Neural cell (in vitro differentiated cells): ENCODE measurements around the gene WDR70. TPM values are rescaled to one million over a fixed set of nuclear protein-coding genes. Genes with fewer than 3 reads are reported as not detected.

ENCODE experiments used
- H2AFZ ChIP-seq: fragments of 200-600, 300-800 bp; sonication (generic), shearing (Covaris generic); 2 replicates; pipeline ENCODE4 v1.6.0; 2014; ENCODE audit warnings: low read depth, mild to moderate bottlenecking, antibody characterized with exemption, low read length, moderate library complexity
- H3F3A ChIP-seq: fragments of 200-600 bp; shearing (Covaris generic); 2 replicates; pipeline ENCODE4 v1.6.1; 2016; ENCODE audit warnings: mild to moderate bottlenecking, moderate library complexity, mixed read lengths, antibody characterized with exemption, low read length; ENCODE audit not compliant: insufficient read depth, poor library complexity, severe bottlenecking
- H3K27ac ChIP-seq: fragments of 200-600, 300-800 bp; sonication (generic), shearing (Covaris generic); 2 replicates; pipeline ENCODE4 v1.5.1; 2014; ENCODE audit warnings: mild to moderate bottlenecking, low read length, moderate library complexity
- H3K27me3 ChIP-seq: fragments of 300-800, 200-600 bp; sonication (generic), shearing (Covaris generic); 2 replicates; pipeline ENCODE4 v1.6.0; 2014; ENCODE audit warnings: mild to moderate bottlenecking, low read depth, low read length, moderate library complexity; ENCODE audit not compliant: insufficient read depth
- H3K36me3 ChIP-seq: fragments of 300-800, 200-600 bp; sonication (generic), shearing (Covaris generic); 2 replicates; pipeline ENCODE4 v1.5.1; 2014; ENCODE audit warnings: mild to moderate bottlenecking, antibody characterized with exemption, low read length, moderate library complexity; ENCODE audit not compliant: insufficient read depth
- H3K4me2 ChIP-seq: fragments of 300-800, 200-600 bp; sonication (generic), shearing (Covaris generic); 2 replicates; pipeline ENCODE4 v1.6.0; 2014; ENCODE audit warnings: mild to moderate bottlenecking, low read length
- H3K4me3 ChIP-seq: fragments of 300-800, 200-600 bp; sonication (generic), shearing (Covaris generic); 2 replicates; pipeline ENCODE4 v1.5.1; 2014; ENCODE audit warnings: mild to moderate bottlenecking, low read length, moderate library complexity
- H3K79me2 ChIP-seq: fragments of 200-600 bp; shearing (Covaris generic); replicated peaks from 2 replicates; pipeline ENCODE4 v1.6.0; 2014; ENCODE audit warnings: mild to moderate bottlenecking, low read length, moderate library complexity; ENCODE audit not compliant: insufficient read depth
- H3K9ac ChIP-seq: fragments of 300-800, 200-600 bp; sonication (generic), shearing (Covaris generic); 2 replicates; pipeline ENCODE4 v1.6.1; 2016; ENCODE audit warnings: mild to moderate bottlenecking, low read length, mixed read lengths
- H3K9me2 ChIP-seq: fragments of 200-600 bp; shearing (Covaris generic); 2 replicates; pipeline ENCODE4 v1.6.1; 2016; ENCODE audit warnings: mild to moderate bottlenecking, low read length, mixed read lengths; ENCODE audit not compliant: insufficient read depth
- H3K9me3 ChIP-seq: fragments of 200-600, 300-800 bp; sonication (generic), shearing (Covaris generic); 2 replicates; pipeline ENCODE4 v1.6.1; 2016; ENCODE audit warnings: mild to moderate bottlenecking, mixed run types, low read length, moderate library complexity, mixed read lengths
- H4K20me1 ChIP-seq: fragments of 200-600 bp; shearing (Covaris generic); 2 replicates; pipeline ENCODE4 v1.6.1; 2016; ENCODE audit warnings: mild to moderate bottlenecking, mixed run types; ENCODE audit not compliant: insufficient read depth
- CTCF ChIP-seq: fragments of 450-650 bp; IDR thresholded peaks from 2 replicates; pipeline ENCODE4 v1.5.1; 2014; ENCODE audit warnings: antibody characterized with exemption, mild to moderate bottlenecking, moderate library complexity; ENCODE audit not compliant: poor library complexity, severe bottlenecking
- EP300 ChIP-seq: fragments of 450-650 bp; conservative IDR thresholded peaks from 2 replicates; pipeline ENCODE4 v1.6.1; 2014; ENCODE audit warnings: antibody characterized with exemption, mild to moderate bottlenecking, moderate library complexity; ENCODE audit not compliant: poor library complexity, severe bottlenecking
- EZH2 ChIP-seq: fragments of 200-600, 300-800 bp; shearing (Covaris generic), sonication (generic); IDR thresholded peaks from 2 replicates; pipeline ENCODE4 v1.6.1; 2014; ENCODE audit warnings: antibody characterized with exemption, low read length, borderline replicate concordance, mild to moderate bottlenecking; ENCODE audit not compliant: insufficient read depth, poor library complexity, severe bottlenecking
- MXI1 ChIP-seq: fragments of 450-650 bp; conservative IDR thresholded peaks from 2 replicates; pipeline ENCODE4 v1.6.1; 2014; ENCODE audit warnings: antibody characterized with exemption, mild to moderate bottlenecking; ENCODE audit not compliant: poor library complexity, severe bottlenecking
- POLR2AphosphoS5 ChIP-seq: IDR thresholded peaks from 2 replicates; pipeline ENCODE4 v1.6.1; 2012
- RAD21 ChIP-seq: fragments of 450-650 bp; conservative IDR thresholded peaks from 2 replicates; pipeline ENCODE4 v1.6.1; 2014; ENCODE audit warnings: antibody characterized with exemption, mild to moderate bottlenecking, moderate library complexity
- SMC3 ChIP-seq: fragments of 450-650 bp; conservative IDR thresholded peaks from 2 replicates; pipeline ENCODE4 v1.6.1; 2014; ENCODE audit warnings: antibody characterized with exemption, mild to moderate bottlenecking, moderate library complexity; ENCODE audit not compliant: poor library complexity
- TAF1 ChIP-seq: IDR thresholded peaks from 2 replicates; pipeline ENCODE4 v1.6.1; 2012; ENCODE audit warnings: low read depth
- polyA plus RNA-seq: library from polyadenylated mRNA; depleted of rRNA; stranded (reverse); fragments of >200 nt; gene quantifications from 2 replicates; pipeline ENCODE4 v1.2.3, GENCODE V29; 2014
- TF ChIP-seq, protein P1 (sequence below): IDR thresholded peaks from 2 replicates; pipeline ENCODE4 v1.6.1; 2012; ENCODE audit warnings: borderline replicate concordance

Gene WDR70
- polyA plus RNA-seq, 1 donor from 2014 or later, result 40.9 TPM

DNA sequence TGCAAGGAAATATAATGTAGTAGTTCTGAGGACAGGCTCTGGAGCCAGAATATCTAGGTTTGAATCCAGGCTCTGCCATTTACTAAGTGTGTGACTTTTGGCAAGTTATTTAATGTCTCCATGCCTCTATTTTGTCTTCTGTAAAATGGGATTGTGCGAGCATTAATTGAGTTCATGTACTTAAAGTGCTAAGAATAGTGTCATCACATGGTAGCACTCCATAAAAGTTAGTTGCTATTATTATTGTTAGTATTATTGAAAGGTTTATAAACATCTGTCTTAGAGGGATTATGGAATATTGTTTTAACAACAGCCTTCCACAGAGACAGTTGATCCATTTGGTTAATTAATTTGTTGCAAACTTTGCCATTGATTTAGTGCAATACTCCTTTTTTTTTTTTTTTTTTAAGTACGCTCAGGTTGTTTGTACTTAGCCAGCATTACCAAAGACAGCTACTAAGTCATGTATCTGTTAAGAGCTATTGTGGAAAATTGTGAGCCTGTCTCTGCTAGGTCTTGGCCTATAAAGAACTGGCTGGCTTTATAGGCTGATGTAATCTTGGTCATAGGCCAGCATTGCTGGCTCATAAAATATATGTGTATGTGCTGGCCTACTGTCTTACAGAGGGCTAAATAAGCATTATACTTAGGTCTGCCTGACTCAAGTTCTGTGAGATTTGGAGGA is 174.7 kb downstream of the WDR70 start:
- Histone ChIP-seq H3K27ac (no peak overlapping the region), H3K9me2 (no peaks in the 10 kb centered on the region), H3K79me2 (no peaks in the 10 kb centered on the region), H3K4me3 (no peak overlapping the region), H3K27me3 (no peaks in the 10 kb centered on the region), H2AFZ (no peak overlapping the region), H3F3A (no peaks in the 10 kb centered on the region), H3K9ac (no peak overlapping the region), H3K4me2 (no peak overlapping the region), H4K20me1 (no peaks in the 10 kb centered on the region), H3K36me3 (no peaks in the 10 kb centered on the region), H3K9me3 (no peaks in the 10 kb centered on the region)
- TF ChIP-seq MXI1 (no peak), EZH2 (no peak), POLR2AphosphoS5 (no peak), SMC3 (no peak), TAF1 (no peak), RAD21 (no peak), EP300 (no peak), CTCF (no peak)
- TF ChIP-seq, protein P1, sequence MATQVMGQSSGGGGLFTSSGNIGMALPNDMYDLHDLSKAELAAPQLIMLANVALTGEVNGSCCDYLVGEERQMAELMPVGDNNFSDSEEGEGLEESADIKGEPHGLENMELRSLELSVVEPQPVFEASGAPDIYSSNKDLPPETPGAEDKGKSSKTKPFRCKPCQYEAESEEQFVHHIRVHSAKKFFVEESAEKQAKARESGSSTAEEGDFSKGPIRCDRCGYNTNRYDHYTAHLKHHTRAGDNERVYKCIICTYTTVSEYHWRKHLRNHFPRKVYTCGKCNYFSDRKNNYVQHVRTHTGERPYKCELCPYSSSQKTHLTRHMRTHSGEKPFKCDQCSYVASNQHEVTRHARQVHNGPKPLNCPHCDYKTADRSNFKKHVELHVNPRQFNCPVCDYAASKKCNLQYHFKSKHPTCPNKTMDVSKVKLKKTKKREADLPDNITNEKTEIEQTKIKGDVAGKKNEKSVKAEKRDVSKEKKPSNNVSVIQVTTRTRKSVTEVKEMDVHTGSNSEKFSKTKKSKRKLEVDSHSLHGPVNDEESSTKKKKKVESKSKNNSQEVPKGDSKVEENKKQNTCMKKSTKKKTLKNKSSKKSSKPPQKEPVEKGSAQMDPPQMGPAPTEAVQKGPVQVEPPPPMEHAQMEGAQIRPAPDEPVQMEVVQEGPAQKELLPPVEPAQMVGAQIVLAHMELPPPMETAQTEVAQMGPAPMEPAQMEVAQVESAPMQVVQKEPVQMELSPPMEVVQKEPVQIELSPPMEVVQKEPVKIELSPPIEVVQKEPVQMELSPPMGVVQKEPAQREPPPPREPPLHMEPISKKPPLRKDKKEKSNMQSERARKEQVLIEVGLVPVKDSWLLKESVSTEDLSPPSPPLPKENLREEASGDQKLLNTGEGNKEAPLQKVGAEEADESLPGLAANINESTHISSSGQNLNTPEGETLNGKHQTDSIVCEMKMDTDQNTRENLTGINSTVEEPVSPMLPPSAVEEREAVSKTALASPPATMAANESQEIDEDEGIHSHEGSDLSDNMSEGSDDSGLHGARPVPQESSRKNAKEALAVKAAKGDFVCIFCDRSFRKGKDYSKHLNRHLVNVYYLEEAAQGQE, result no peak

DNA sequence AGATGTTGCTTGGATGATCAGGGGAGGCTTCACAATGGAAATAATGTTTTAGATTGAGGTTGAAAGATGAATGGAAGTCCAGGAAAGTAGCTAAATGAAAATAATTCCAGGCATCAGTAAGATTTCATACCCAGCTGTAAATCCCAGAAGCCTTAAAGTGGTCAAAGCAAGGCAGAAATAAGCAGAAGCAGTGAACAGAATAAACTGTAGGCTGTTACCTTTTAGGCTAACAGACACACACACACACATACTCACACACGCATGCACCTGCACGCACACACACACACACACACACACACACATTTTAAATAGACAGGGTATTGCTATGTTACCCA is 175.3 kb downstream of the WDR70 start:
- H3K4me3 ChIP-seq, result no peak overlapping the region
- H3K9ac ChIP-seq, result no peak overlapping the region
- no peaks in the 10 kb centered on the region for H3F3A ChIP-seq
- no peak overlapping the region for H2AFZ ChIP-seq
- no peak overlapping the region for H3K27ac ChIP-seq
- no peaks in the 10 kb centered on the region for H4K20me1 ChIP-seq
- no peaks in the 10 kb centered on the region for H3K36me3 ChIP-seq
- H3K27me3 ChIP-seq, result no peaks in the 10 kb centered on the region
- H3K9me3 ChIP-seq, result no peaks in the 10 kb centered on the region
- H3K9me2 ChIP-seq, result no peaks in the 10 kb centered on the region
- no peaks in the 10 kb centered on the region for H3K79me2 ChIP-seq
- no peak overlapping the region for H3K4me2 ChIP-seq
- TF ChIP-seq CTCF, result no peak
- TF ChIP-seq, protein P1, result no peak
- TF ChIP-seq SMC3, result no peak
- no peak for TF ChIP-seq MXI1
- TF ChIP-seq TAF1, result no peak
